ENCODE measurements around the gene NDUFB10. TPM values are rescaled to one million over a fixed set of nuclear protein-coding genes. Genes with fewer than 3 reads are reported as not detected.

NDUFB10 gene
- total RNA-seq, 1 donor from 2014 or later: 118 TPM

GRCh38 chr16:1982013-1982433, 22.7 kb downstream of the NDUFB10 start:
- intact Hi-C loops (cut with micrococcal nuclease): no loop called here

DNA sequence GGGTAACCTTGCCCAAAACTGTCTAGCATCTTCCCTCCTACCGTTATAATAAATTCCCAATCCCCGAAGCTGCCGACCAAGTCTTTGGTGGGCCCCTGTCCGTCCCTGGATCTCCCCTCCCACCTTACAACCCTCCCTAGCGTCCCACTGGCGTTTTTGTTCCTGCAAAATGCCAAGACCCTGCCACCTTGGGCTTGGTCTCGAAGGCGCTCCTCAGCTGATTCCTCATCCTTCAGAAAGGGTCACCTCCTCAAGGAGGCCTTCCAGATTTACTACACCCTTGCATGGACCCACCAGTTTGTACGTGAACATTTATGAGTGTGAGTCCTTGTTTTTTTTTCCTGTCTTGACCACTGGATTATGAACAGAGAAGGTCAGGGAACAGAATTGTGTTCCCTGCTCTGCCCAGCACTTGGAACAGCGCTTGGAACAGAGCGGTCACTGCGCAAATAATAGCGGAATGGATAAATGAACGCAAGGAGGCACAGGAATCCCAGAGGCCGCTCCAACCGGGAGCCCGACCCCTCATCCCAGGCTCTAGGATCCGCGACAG, 23.7 kb downstream of the NDUFB10 start:
- intact Hi-C loops (cut with micrococcal nuclease): no loop called here

DNA sequence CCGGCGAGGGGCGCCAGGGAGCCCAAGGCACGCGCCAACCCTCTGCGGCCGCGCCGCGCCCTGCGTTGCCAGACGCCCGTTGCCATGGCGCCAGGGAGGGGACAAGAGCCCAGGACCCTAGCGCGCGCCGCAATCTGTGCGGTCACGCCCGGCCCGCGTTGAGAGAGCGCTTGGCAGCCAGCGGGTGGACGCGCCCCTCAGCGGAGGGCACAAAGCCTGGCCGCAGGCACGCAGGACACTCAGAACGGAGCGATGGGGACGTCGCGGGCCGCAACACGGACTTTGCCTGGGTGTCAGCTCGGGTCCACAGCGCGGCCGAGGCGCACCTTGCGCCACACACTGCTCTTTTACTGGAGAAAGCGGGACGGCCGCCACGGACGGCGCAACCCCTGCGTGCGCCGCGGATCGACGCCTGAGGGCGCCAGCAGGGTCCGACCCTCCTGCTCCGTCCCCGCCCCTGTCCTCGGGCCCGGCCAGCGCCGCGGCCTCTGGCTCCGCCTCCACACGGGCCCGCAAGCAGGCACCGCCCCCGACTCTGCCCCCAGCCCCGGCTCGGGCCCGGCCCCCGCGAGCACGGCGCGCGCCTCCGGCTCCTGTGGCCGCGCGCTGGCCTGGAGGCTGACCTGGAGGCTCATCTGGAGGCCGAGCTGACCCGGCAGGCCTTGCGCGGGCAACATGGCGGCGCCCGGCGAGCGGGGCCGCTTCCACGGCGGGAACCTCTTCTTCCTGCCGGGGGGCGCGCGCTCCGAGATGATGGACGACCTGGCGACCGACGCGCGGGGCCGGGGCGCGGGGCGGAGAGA, 24.4 kb downstream of the NDUFB10 start, which contains the start of gene GFER:
Gene GFER (plus strand): TSS at position 650 of the 803 bp plus-strand sequence. CDS start 26 bp downstream, at position 676.
- intact Hi-C loops (cut with micrococcal nuclease): loop anchor here (1.0 to 2.0 kb wide), 3 partner anchors 9 to 25 kb away; partner anchors contain the start of genes TBL3 and ZNF598

DNA sequence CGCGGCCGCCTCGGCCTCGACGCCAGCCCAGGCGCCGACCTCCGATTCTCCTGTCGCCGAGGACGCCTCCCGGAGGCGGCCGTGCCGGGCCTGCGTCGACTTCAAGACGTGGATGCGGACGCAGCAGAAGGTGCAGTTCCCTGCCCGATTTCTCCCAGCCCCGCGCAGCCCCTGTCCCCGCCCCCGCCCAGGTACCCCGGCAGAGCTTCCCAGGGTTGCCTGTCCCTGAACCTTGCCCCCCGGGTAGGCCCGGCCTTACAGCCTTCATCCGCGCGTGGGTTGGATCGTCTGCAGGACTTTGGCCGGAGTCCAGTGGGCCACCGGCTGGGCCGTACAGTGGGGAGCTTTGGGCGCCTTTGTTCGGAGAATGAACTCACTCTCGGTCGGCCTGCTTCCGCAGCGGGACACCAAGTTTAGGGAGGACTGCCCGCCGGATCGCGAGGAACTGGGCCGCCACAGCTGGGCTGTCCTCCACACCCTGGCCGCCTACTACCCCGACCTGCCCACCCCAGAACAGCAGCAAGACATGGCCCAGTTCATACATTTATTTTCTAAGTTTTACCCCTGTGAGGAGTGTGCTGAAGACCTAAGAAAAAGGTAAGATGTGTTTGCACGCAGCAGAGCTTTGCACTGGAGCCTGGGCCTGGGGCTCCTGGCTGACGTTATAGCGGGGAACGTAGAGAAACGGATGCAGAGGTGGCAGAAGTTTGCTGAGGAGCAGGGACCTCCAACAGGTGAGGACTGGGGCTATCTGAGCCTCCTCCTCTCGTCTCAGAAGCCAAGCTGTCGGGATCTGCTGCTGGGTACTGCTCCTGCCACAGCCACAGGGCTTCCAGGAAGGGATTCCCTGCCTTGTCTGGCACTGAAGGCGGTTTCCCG, 25.2 kb downstream of the NDUFB10 start:
- intact Hi-C loops (cut with micrococcal nuclease): loop anchor here (1.0 to 2.0 kb wide), 3 partner anchors 8 to 24 kb away; partner anchors contain the start of genes TBL3 and ZNF598

GRCh38 chr16:1985466-1986150, 26.3 kb downstream of the NDUFB10 start:
- intact Hi-C loops (cut with micrococcal nuclease): loop anchor here (2.0 kb wide), 1 partner anchor 23 kb away; the partner anchor contains the start of gene ZNF598

GRCh38 chr16:1987198-1987597, 27.9 kb downstream of the NDUFB10 start:
- intact Hi-C loops (cut with micrococcal nuclease): no loop called here

GRCh38 chr16:1989209-1990100, 30.1 kb downstream of the NDUFB10 start, which contains the start of gene SYNGR3:
Gene SYNGR3, plus strand, starts transcription at chr16:1989970. Its CDS starts 133 bp downstream, at chr16:1990103.
- intact Hi-C loops (cut with micrococcal nuclease): loop anchor here (5.0 to 10.0 kb wide), 2 partner anchors 233 to 545 kb away; partner anchors contain the start of genes CEMP1, E4F1 and PDPK1

DNA sequence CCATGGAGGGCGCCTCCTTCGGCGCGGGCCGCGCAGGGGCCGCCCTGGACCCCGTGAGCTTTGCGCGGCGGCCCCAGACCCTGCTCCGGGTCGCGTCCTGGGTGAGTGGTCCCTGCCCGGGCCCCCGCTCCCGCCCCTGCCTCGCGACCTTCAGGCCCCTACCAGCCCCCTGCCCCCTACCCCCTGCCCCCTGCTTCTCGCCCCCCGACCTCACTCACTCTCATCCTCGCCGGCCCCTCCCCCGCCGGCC, 30.7 kb downstream of the NDUFB10 start:
- intact Hi-C loops (cut with micrococcal nuclease): loop anchor here (5.0 to 10.0 kb wide), 2 partner anchors 232 to 545 kb away; partner anchors contain the start of genes CEMP1, E4F1 and PDPK1

DNA sequence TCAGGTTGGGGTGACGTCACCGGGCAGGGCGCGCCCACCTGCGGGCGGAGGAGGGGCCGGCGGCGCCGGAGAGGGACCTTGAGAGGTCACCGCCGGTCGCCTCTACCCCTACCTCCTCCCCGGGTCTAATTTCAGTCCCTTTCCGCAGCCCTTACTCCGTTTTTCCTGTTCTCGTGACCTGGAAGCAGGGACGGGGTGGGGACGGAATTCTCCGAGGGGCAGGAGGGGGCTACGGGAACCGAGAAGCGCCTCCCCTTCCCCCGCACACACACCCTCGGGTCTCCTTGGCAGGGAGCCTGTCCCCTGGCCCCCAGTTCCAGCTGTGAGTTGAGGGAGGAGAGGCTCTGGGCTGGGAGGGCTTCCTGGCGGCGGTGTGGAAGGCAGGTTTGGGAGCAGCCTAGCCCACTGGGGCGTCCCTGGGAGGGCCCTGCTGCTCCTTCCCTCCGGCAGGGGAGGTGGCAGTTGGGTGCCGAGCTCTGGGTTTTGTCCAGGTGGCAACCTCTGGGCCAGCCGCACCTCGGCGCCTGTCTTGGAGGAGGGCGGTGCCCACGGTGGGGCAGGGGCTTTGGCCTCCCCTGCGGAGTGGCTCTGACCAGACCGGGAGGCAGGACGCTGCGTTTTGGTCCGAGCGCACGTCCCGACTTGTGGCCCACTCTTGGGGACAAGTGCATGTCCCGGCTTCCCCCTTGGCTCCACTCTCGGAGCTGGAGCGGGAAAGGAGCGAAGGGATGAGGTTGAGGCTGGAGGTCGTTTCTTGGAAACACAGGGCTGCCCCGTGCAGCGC, 31.2 kb downstream of the NDUFB10 start:
- intact Hi-C loops (cut with micrococcal nuclease): loop anchor here (1.0 to 10.0 kb wide), 3 partner anchors 47 to 544 kb away; partner anchors contain the start of genes CEMP1, E4F1, MSRB1 and PDPK1

- intact Hi-C loops (cut with micrococcal nuclease): loop anchor here (1.0 to 10.0 kb wide), 3 partner anchors 48 to 544 kb away; partner anchors contain the start of genes CEMP1, E4F1, MSRB1 and PDPK1
Measured at GRCh38 chr16:1991135-1991551, 31.8 kb downstream of the NDUFB10 start.

DNA sequence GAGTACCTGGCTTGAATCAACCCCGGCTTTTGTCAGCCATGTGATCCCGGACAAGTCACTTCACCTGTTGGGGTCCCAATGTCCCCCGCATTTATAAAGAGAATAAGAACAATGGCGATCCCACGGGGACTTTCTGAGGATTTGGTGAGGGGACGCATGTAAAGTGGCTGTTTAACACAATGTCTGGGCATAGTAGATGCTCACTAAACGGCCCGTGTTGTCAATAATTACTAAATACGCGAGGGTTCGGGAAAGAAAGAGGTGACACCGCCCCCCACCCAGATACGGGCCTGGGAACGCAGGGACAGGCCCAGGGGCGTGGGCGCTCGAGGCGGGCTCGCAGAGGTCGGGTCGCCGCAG, 32.2 kb downstream of the NDUFB10 start:
- intact Hi-C loops (cut with micrococcal nuclease): loop anchor here (1.0 to 10.0 kb wide), 3 partner anchors 48 to 543 kb away; partner anchors contain the start of genes CEMP1, E4F1, MSRB1 and PDPK1

GRCh38 chr16:1991948-1992703, 32.8 kb downstream of the NDUFB10 start:
- intact Hi-C loops (cut with micrococcal nuclease): loop anchor here (1.0 to 10.0 kb wide), 8 partner anchors 8 to 543 kb away; partner anchors contain the start of genes CEMP1, E4F1, GFER and MLST8

DNA sequence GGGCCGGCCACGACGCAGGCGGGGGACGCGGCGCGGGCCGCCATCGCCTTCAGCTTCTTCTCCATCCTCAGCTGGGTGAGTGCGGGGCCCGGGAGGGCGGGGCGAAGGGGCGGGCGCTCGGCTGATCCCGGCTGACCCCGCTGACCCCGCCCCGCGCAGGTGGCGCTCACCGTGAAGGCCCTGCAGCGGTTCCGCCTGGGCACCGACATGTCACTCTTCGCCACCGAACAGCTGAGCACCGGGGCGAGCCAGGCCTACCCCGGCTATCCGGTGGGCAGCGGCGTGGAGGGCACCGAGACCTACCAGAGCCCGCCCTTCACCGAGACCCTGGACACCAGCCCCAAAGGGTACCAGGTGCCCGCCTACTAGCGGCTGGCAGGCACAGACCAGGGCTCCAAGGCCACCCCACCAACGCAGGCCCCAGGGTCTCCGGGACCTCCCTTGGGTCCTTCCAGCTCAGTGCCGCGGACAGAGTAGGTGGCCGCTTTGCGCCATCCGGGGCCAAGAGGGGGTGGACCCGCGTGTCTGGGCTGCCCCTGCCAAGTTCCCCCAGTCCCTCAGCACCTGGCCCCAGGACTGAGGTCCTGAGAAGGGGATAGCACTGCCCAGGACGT, 33.5 kb downstream of the NDUFB10 start:
- intact Hi-C loops (cut with micrococcal nuclease): loop anchor here (1.0 to 10.0 kb wide), 7 partner anchors 9 to 542 kb away; partner anchors contain the start of genes CEMP1, E4F1, GFER and MLST8

- intact Hi-C loops (cut with micrococcal nuclease): loop anchor here (5.0 to 10.0 kb wide), 2 partner anchors 229 to 541 kb away; partner anchors contain the start of genes CEMP1, E4F1 and PDPK1
Measured at GRCh38 chr16:1993731-1994131, 34.4 kb downstream of the NDUFB10 start.

DNA sequence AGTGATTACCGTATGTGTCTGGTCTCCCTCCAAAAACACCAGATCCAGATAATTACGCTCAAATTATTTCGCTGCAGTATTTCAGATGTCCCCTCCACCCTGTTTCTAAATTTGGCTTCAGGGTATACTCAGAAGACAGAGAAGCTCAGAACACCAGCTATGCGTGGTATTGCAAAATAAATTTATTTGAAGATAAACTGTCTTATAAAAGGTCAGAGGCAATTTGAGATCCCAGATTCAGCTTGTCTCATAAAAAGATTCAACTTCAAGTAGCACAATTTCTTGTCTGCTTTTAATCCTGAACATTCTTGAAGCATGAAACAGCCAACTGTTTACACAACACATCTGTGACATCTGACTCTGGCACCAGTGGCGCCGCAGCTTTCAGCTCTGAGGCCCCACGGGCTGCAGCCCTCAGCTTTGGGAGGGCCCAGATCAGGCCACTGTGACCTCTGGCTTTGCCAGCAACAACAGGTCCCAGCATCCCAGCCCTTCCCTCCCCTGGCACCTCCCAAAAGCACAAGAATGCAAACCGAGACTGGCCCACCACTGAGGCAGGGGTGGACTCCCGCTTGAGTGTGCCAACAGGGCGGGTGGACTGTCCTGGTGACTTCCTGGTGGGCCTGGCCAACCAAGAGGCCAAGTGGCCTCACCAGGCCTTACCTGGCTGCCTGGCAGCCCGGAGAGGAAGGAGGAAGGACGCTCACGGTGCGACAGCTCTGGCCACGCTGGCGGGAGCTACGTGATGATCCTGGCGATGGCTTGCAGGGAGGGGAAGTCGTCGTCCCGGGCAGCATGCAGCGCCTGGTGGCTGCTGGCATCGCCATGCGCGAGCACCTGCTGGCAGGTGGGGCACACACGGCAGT, 38.4 kb downstream of the NDUFB10 start:
- intact Hi-C loops (cut with micrococcal nuclease): loop anchor here (10.0 kb wide), 1 partner anchor 537 kb away; the partner anchor contains the start of genes CEMP1 and PDPK1

GRCh38 chr16:1998360-1998835, 39.1 kb downstream of the NDUFB10 start:
- intact Hi-C loops (cut with micrococcal nuclease): loop anchor here (10.0 kb wide), 1 partner anchor 536 kb away; the partner anchor contains the start of genes CEMP1 and PDPK1

Measured in T-helper 1 cell treated with Interleukin-12 subunit alpha and Interleukin-12 subunit beta and Interleukin-4 antibody, amounts not matched to agents 30 ng/mL and 1 ng/mL, for 36 hours (primary cell).